HepG2 (cell line): ENCODE measurements around the gene TRIM44. TPM values are rescaled to one million over a fixed set of nuclear protein-coding genes. Genes with fewer than 3 reads are reported as not detected.

Source experiments
- ATF7 ChIP-seq, 2 experiments: fragments of 450-650 bp in 1 of 2; sonication (generic) in 1 of 2; formaldehyde crosslinking in 1 of 2; IDR thresholded peaks; 2 replicates each; pipeline versions ENCODE4 v1.4.0 to v1.6.1; 2016 to 2020; ENCODE audit warnings: antibody characterized with exemption in 1 of 2, mild to moderate bottlenecking in 1 of 2, missing genetic modification reagents in 1 of 2
- CBX1 ChIP-seq: IDR thresholded peaks from one replicate; pipeline ENCODE4 v1.6.1; 2016; ENCODE audit warnings: antibody characterized with exemption, low read depth
- CBX5 ChIP-seq: sonication (generic); formaldehyde crosslinking; IDR thresholded peaks from 2 replicates; pipeline ENCODE4 v1.4.0; 2020; ENCODE audit warnings: missing genetic modification reagents, borderline replicate concordance
- CREBL2 ChIP-seq: sonication (generic); formaldehyde crosslinking; IDR thresholded peaks from 2 replicates; pipeline ENCODE4 v1.8.1; 2023; ENCODE audit warnings: missing genetic modification reagents, mild to moderate bottlenecking, borderline replicate concordance
- CTCF ChIP-seq: sonication (generic); formaldehyde crosslinking; IDR thresholded peaks from 2 replicates; pipeline ENCODE4 v1.5.0; 2020; ENCODE audit warnings: mild to moderate bottlenecking, missing genetic modification reagents, moderate library complexity
- HOXD1 ChIP-seq: sonication (generic); formaldehyde crosslinking; IDR thresholded peaks from 2 replicates; pipeline ENCODE4 v1.5.0; 2020; ENCODE audit warnings: missing genetic modification reagents
- NR2C2 ChIP-seq: sonication (generic); formaldehyde crosslinking; IDR thresholded peaks from 2 replicates; pipeline ENCODE4 v1.4.0; 2020; ENCODE audit warnings: missing genetic modification reagents, mild to moderate bottlenecking, moderate library complexity, borderline replicate concordance
- NRL ChIP-seq: sonication (generic); formaldehyde crosslinking; IDR thresholded peaks from 2 replicates; pipeline ENCODE4 v1.5.0; 2020; ENCODE audit warnings: missing genetic modification reagents, mild to moderate bottlenecking, moderate library complexity, borderline replicate concordance
- PPARG ChIP-seq: conservative IDR thresholded peaks from 2 replicates; pipeline ENCODE4 v1.6.1; 2016; ENCODE audit warnings: missing biosample characterization, missing genetic modification reagents
- TEAD3 ChIP-seq: optimal IDR thresholded peaks from 2 replicates; pipeline ENCODE3; 2016; ENCODE audit warnings: borderline replicate concordance
- ZC3H4 ChIP-seq: sonication (generic); formaldehyde crosslinking; IDR thresholded peaks from 2 replicates; pipeline ENCODE4 v1.4.0; 2020; ENCODE audit warnings: missing genetic modification reagents, borderline replicate concordance
- ZFAT ChIP-seq: sonication (generic); formaldehyde crosslinking; conservative IDR thresholded peaks from 2 replicates; pipeline ENCODE4 v1.8.1; 2023; ENCODE audit warnings: missing genetic modification reagents, inconsistent platforms
- ZNF280D ChIP-seq: sonication (generic); formaldehyde crosslinking; IDR thresholded peaks from 2 replicates; pipeline ENCODE4 v1.5.1; 2020; ENCODE audit warnings: mild to moderate bottlenecking, missing genetic modification reagents
- ZNF382 ChIP-seq: sonication (generic); formaldehyde crosslinking; IDR thresholded peaks from 2 replicates; pipeline ENCODE4 v1.5.0; 2020; ENCODE audit warnings: missing genetic modification reagents, mild to moderate bottlenecking, borderline replicate concordance
- ZNF576 ChIP-seq: sonication (generic); formaldehyde crosslinking; IDR thresholded peaks from 2 replicates; pipeline ENCODE4 v1.4.0; 2020; ENCODE audit warnings: mild to moderate bottlenecking, missing genetic modification reagents
- ZNF83 ChIP-seq: sonication (generic); formaldehyde crosslinking; IDR thresholded peaks from 2 replicates; pipeline ENCODE4 v1.4.0; 2020; ENCODE audit warnings: missing genetic modification reagents, mild to moderate bottlenecking, borderline replicate concordance
- polyA plus RNA-seq, 8 experiments: library from polyadenylated mRNA; depleted of rRNA in 3 of 8; stranded (reverse) in 7 of 8; unstranded in 1 of 8; fragments of >200 nt; fragmentation: Illumina TruSeq in 4 of 8; extraction: Trizol in 4 of 8; gene quantifications; 2 replicates each; pipeline versions ENCODE4 v1.2.1 to v1.2.3, GENCODE V29; 2011 to 2016; ENCODE audit warnings: low read depth in 4 of 8, missing spikeins in 1 of 8, mixed read lengths in 1 of 8; ENCODE audit not compliant: insufficient read depth in 1 of 8
- total RNA-seq, 5 experiments: library from RNA; depleted of rRNA; stranded (reverse); fragments of >200 nt; fragmentation: Illumina TruSeq; extraction: Trizol; gene quantifications; 2 replicates each; pipeline ENCODE4 v1.2.3, GENCODE V29; 2016; ENCODE audit warnings: low read depth in 1 of 5
- TF ChIP-seq, protein P1 (sequence below): sonication (generic); formaldehyde crosslinking; IDR thresholded peaks from 2 replicates; pipeline ENCODE4 v1.4.0; 2020; ENCODE audit warnings: missing genetic modification reagents, borderline replicate concordance
- TF ChIP-seq, protein P2 (sequence below): sonication (generic); formaldehyde crosslinking; IDR thresholded peaks from 2 replicates; pipeline ENCODE4 v1.8.1; 2022; ENCODE audit warnings: low read depth, mild to moderate bottlenecking, missing genetic modification reagents

The TRIM44 gene
- total and polyA plus RNA-seq, 2 of the 13 experiments (the other 11 are each of a cell fraction or from before 2014, with no cell fraction given): 22.7 to 50.3 TPM

GRCh38 chr11:35662649-35663407 is at the start of gene TRIM44 (continued):
- peak; percentile 91; the same call in 1 of the 2 replicates for TF ChIP-seq ZNF280D (CRISPR knock-in tag)
- no peak for TF ChIP-seq CBX1
- peak; percentile 95 for TF ChIP-seq HOXD1 (CRISPR knock-in tag)
- TF ChIP-seq TEAD3: peak; percentile 41
- TF ChIP-seq ZFAT: peak; percentile 97
- peak; percentile 99 for TF ChIP-seq ZNF83 (CRISPR knock-in tag)
- peak; percentile 99 for TF ChIP-seq CREBL2 (CRISPR knock-in tag)
- TF ChIP-seq ZNF382 (CRISPR knock-in tag): no peak
- TF ChIP-seq ZNF576 (CRISPR knock-in tag): peak; percentile 90; the same call in 1 of the 2 replicates
- TF ChIP-seq ZC3H4 (CRISPR knock-in tag): peak; percentile 85; the same call in 1 of the 2 replicates
- TF ChIP-seq NRL (CRISPR knock-in tag): peak; percentile 98
- 0 out of 2 replicates have a peak, but pooled peaks have one; percentile 52 for TF ChIP-seq PPARG (CRISPR knock-in tag)
- TF ChIP-seq CTCF (CRISPR knock-in tag): no peak
- TF ChIP-seq CBX5 (CRISPR knock-in tag): peak; percentile 83; the same call in 1 of the 2 replicates
- TF ChIP-seq, protein P1, sequence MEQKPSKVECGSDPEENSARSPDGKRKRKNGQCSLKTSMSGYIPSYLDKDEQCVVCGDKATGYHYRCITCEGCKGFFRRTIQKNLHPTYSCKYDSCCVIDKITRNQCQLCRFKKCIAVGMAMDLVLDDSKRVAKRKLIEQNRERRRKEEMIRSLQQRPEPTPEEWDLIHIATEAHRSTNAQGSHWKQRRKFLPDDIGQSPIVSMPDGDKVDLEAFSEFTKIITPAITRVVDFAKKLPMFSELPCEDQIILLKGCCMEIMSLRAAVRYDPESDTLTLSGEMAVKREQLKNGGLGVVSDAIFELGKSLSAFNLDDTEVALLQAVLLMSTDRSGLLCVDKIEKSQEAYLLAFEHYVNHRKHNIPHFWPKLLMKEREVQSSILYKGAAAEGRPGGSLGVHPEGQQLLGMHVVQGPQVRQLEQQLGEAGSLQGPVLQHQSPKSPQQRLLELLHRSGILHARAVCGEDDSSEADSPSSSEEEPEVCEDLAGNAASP (CRISPR knock-in tag): peak; percentile 71
- peak; percentile 98 for TF ChIP-seq NR2C2
- TF ChIP-seq ATF7 (IDR thresholded peaks at IDR 0.05): no peak
- peak; percentile 91 for TF ChIP-seq ATF7 (CRISPR knock-in tag; IDR thresholded peaks at IDR 0.05)
- TF ChIP-seq, protein P2, sequence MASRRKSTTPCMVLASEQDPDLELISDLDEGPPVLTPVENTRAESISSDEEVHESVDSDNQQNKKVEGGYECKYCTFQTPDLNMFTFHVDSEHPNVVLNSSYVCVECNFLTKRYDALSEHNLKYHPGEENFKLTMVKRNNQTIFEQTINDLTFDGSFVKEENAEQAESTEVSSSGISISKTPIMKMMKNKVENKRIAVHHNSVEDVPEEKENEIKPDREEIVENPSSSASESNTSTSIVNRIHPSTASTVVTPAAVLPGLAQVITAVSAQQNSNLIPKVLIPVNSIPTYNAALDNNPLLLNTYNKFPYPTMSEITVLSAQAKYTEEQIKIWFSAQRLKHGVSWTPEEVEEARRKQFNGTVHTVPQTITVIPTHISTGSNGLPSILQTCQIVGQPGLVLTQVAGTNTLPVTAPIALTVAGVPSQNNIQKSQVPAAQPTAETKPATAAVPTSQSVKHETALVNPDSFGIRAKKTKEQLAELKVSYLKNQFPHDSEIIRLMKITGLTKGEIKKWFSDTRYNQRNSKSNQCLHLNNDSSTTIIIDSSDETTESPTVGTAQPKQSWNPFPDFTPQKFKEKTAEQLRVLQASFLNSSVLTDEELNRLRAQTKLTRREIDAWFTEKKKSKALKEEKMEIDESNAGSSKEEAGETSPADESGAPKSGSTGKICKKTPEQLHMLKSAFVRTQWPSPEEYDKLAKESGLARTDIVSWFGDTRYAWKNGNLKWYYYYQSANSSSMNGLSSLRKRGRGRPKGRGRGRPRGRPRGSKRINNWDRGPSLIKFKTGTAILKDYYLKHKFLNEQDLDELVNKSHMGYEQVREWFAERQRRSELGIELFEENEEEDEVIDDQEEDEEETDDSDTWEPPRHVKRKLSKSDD (CRISPR knock-in tag): no peak
